GM18519 (cell line): ENCODE results near the gene HYAL3.

Experiments used
- ATAC-seq: cut with Tn5 transposase; IDR thresholded peaks from one replicate; pipeline ENCODE4 v1.9.1; 2021; ENCODE audit warnings: mild to moderate bottlenecking, moderate library complexity; ENCODE audit not compliant: unreplicated experiment, low FRiP score

The HYAL3 gene

GRCh38 chr3:50331364-50331907 lies 32.2 kb upstream of the HYAL3 start:
- ATAC-seq: no peak

- ATAC-seq: no peak
Observed at GRCh38 chr3:50330330-50330729, 31.1 kb upstream of the HYAL3 start.

GRCh38 chr3:50327943-50328691 lies 28.9 kb upstream of the HYAL3 start, which contains the start of gene TUSC2:
TSS of gene TUSC2 (minus strand) at chr3:50328223. CDS start at chr3:50328099, 124 bp downstream.
- peak; percentile 63 for ATAC-seq

- ATAC-seq: no peak
Observed at GRCh38 chr3:50327129-50327528, 27.9 kb upstream of the HYAL3 start.

GRCh38 chr3:50326182-50326541 lies 27.0 kb upstream of the HYAL3 start:
- no peak for ATAC-seq

GRCh38 chr3:50325497-50326181 lies 26.4 kb upstream of the HYAL3 start:
- ATAC-seq: no peak

- no peak for ATAC-seq
Observed at GRCh38 chr3:50325113-50325480, 25.9 kb upstream of the HYAL3 start.

GRCh38 chr3:50324351-50325112 lies 25.3 kb upstream of the HYAL3 start:
- no peak for ATAC-seq

- ATAC-seq: no peak
Observed at GRCh38 chr3:50323614-50324199, 24.5 kb upstream of the HYAL3 start.

- no peak for ATAC-seq
Observed at GRCh38 chr3:50323092-50323600, 23.9 kb upstream of the HYAL3 start.

GRCh38 chr3:50322386-50323091 lies 23.3 kb upstream of the HYAL3 start, which contains the start of gene HYAL2:
TSS of gene HYAL2 (minus strand) at chr3:50322745. CDS start at chr3:50320489, 2,256 bp downstream.
- no peak for ATAC-seq

GRCh38 chr3:50322115-50322385 lies 22.8 kb upstream of the HYAL3 start:
- no peak for ATAC-seq

GRCh38 chr3:50321336-50322114 lies 22.3 kb upstream of the HYAL3 start:
- no peak for ATAC-seq

GRCh38 chr3:50320853-50321335 lies 21.7 kb upstream of the HYAL3 start:
- ATAC-seq: no peak

GRCh38 chr3:50319894-50320625 lies 20.9 kb upstream of the HYAL3 start:
- no peak for ATAC-seq

GRCh38 chr3:50319181-50319893 lies 20.1 kb upstream of the HYAL3 start:
- ATAC-seq: no peak

GRCh38 chr3:50318615-50319014 lies 19.4 kb upstream of the HYAL3 start:
- no peak for ATAC-seq

- no peak for ATAC-seq
Observed at GRCh38 chr3:50318163-50318562, 19.0 kb upstream of the HYAL3 start.
